ELR (cell line): Measurements from ENCODE around the gene CBR1.
"Not testable (repeated sequence)": the region's sequence is repeated elsewhere in the genome, so short reads cannot be mapped to it uniquely, and the experiment has no call there.

ENCODE experiments used
- DNase-seq: peaks from one replicate; pipeline ENCODE4 v3.0.0-alpha.2; 2015; ENCODE audit warnings: low read depth

Gene CBR1

DNA sequence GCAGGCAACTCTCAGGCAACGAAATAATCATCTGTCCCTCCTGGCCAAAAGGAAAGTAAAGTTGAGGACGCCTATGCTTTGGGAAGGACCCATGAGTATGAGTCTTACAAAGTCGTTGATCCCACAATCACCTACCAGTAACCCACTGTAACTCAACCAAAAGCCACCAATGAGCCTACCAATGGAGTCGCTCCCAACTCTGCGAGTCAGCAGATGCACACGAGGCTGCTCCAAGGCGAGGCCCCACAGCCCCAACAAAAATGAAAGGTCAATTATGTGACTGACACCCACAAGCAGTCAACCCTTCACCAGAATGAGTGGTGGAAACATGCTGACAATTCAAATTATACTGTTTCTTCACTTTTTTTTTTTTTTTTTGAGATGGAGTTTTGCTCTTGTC lies 21.5 kb upstream of the CBR1 start:
- DNase-seq = no peak

DNA sequence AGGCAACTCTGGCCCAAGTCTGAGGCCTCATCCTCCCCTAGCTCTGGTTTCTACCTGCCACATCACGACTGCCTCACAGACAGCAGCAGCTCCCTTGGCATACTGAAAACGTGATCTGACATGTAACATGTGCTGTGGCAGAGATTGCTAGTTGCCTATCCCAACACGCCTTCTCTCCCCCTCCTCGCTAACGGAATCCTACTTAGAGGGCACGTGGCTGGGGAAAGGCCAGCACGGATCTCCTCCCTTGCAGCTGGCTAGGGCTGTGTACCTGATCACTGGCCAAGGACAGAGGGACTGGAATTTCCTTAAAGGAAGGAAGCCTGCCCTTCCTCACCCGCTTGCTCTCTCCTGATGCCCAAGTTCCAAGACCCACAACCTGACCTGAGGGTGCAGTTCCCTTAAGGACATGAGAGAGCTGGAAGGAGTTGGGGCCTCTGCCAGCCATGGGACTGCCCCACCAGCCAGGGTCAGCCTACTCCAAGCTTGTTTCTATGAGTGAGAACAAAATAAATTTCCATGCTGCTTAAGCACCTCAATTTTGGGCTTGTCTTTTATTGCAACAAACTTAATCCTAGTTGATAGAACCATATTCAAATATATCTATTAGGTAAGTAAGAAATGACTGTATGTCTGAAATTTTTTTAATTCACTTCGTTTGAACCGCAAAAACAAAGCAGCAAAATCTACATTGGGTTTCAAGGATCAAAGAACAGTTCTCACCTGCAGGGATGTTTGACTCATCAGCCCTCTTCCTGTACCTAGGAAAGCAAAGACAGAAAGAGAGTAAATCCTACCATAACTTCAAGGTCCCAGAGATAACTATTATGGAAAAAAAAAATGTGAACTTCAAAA lies 16.7 kb upstream of the CBR1 start:
- no peak for DNase-seq

DNA sequence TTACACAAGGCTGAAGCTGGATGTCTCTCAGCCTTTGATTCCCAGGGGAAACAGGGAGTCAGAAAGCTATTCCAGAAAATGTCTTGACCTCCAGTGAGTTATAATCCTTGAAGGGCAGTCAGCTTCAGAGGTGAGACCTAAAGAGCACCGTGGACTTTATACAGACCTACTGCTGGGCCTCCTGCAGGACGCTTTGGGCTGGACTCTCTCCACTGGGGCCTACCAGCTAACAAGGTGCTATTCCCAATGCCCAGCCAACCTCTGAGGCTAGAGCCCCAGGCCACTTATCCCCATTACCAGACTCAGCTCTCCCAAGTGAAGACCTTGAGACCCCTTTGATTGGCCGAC lies 16.1 kb upstream of the CBR1 start:
- no peak for DNase-seq

DNA sequence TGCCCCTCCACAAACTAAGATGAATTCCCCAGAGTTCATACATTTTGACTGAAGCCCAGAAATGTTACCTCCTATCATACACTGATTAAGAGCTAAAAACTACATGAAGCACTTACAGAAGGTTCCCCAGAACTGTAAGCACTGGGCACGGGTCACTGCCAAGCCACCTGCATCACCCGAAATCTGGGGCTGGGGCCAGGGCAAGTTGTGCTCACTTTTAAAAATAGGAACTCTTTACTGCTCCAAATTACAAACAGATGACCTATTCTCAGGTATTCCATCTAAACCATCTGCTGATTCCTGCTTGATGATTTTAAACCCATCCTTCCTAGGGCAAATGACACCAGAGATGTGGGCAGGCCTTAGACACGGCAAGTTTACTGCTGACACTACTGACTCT lies 14.3 kb upstream of the CBR1 start:
- no peak for DNase-seq

DNA sequence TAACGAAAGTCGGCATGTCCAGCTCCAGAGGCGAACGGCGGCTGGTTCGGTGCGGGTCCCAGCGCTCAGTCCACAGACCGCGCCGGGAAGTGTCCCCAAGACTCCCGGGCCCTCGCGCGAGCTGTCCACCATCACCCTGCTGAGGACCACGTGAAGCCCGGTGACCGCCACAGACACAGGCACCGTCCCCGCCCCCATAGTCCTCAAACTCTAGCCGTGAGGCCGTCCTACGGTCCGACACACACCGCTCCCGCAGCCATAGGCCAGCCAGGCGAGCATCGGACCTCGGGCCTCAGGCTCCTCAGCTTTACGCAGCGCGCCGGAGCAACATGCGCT lies 10.0 kb upstream of the CBR1 start:
- DNase-seq = peak; percentile 53

DNA sequence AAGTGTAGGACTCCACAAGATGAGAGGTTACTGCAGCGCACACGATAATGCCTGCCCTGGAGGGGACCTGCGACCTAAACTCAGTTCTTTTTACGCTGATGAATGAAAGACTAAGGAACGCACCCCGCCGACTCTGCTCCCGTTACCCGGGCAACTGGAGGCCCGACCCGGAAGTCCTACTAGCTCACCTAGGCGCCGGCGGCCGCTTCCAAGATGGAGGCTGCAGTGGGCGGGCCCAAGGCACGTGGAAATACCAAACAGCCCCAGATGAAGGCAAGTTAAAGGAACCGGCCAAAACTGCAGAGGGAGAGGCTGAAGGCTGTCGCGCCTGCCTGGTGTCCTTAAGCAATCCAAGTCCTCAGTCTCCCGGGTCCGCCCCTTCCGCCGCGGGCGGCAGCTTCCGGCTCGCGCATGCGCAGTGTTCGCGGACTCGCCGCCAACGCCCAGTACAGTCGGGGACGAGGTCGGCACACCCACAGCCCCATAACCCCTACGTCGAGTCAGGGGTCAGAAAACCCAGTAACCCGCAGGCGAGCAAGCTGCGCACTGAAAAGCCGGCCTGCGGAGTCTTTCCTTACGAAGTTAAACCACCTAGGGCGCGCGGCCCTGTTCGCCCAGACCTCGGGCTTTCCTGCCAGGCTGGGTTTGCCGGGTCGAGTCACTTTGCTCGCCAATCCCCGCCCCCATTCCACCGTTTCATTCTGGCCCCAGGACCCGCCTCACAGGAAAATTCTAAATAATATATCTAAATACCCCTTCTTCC lies 9.5 kb upstream of the CBR1 start, which contains the start of gene SETD4:
SETD4 (minus strand) TSS at position 368 of the 763 bp plus-strand sequence. CDS start 1,638 bp downstream, outside the sequence.
- DNase-seq = peak; percentile 94

DNA sequence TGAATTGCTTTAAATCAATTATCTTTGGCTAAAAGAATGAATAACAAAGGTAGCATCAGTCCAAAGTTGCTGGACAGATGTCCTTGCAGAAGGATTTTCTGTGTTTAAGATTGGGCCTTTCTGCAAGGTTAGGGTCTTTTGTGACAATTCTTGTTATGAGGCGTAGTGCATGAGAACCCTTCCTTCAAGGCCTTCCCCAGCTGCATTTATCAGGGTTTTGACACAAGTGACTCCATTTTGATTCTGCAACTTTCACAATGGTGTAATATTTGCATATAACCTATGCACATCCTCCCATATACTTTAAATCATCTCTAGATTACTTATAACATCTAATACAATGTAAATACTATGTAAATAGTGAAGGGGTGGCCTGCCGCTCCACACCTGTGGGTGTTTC lies 8.4 kb upstream of the CBR1 start:
- no peak for DNase-seq

DNA sequence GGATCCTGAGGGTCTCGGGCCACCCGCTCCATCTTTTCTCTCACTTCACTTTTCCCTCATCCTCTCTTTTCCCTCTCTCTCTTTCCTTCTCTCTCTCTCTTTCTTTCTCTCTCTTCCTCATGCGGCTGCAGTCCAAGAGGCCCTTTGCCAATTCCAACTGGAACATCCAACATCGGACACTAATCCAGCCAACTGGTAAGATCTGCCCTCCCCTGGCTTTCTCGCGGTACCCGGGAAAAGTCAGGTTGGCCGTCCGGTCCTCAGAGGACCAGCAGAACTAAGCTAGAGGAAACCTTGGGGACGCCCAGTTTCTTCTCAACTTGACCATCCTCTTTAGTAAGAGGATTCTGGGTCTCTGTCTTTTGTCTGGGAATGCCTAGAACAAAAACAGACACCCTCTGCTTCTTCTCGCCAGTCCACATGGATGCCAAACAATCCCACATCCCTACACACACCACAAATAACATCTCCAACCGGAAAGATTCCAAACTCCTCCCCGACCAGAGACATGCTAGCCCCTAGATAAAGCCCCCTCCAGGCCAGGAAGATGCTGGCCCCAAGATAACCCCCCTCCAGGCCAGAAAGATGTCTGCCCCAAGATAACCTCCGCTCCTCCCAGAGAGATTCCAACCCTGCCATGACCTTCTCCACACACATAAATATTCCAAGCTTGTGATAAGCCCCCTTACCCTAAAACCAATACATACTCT lies 6.3 kb upstream of the CBR1 start:
- DNase-seq = no peak

DNA sequence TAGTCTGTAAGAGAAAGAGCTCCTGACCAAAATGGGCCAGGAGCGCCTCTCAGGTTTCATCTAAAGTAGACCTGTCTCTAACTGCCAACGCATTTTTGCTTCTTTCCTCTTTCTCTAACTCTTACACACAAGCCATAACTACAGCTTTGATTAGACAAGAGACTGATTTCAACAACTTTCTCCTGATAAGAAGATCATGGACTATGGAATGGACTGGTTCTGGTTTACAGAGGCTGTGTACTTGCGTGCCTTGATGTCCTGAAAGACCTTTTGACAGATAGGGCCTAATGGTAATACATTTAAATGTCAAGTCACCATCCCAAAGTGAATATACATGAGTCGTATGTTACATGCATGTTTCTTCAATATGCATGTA lies 5.8 kb upstream of the CBR1 start:
- DNase-seq = no peak

DNA sequence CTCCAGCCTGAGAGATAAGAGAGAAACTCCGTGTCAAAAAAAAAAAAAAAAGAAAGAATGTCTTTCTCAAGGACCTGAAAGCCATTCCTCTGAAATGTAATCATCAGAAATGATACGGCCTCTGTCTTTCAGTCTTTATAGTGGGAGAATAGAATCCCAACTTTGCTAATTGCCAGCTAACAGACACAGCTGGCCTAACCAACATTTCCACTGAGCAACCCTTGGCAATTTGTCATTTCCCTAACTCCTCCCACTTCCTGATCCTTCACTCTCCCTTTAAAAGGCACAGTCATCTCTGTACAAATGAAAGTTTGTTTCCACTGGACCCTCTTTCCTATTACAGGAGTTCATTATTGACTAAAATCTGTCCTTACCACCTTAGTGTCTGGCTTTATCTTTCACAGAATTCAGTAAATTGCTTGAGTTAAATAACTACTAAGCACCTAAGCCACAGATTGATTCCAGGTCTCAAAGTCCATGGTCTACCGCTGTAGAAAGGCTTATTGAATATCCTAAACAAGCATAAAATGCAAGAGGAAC lies 4.3 kb upstream of the CBR1 start:
- DNase-seq = peak; percentile 73

DNA sequence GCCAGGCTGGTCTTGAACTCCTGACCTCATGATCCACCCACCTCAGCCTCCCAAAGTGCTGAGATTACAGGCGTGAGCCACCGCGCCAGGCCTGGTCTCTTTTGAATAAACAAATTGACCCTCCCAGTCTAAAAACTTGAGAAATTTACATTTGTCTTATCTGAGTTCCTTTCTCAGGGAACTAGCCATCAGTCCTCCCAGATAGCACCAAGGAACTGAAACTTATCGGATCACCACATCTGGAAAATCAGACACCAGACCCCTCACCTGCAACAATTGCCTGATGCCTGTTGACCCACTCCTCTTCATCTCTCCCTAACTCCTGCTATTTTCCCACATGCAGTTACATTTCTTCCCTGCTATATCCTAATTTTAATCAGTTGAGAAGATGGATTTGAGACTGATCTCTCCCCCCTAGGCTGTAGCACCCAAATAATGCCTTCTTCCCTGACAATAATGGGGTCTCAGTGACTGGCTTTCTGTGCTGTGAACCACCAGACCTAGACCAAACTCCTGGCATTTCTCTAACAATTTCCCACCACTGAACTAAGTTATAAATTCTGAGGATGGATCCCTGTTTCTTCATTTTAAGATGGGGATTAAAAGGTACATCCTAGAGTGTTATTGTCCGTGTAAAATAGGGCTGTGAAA lies 951 bp upstream of the CBR1 start:
- DNase-seq = no peak

DNA sequence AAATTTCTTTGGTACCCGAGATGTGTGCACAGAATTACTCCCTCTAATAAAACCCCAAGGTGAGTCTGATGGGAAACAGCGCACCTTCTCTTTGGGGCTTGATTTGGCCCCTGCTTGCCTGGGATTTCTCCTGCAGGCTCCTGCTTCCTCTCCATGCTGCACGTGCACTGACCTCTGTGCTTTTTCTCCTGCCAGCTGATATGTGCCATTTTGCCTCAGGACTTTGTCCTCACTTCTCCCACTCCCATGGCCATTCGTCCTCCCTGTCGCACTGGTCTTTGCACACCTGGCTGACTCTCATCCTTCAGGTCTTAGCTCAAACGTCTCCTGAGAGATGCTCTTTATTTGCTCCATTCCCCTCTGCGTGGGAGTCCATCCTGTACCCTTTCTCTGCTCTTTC lies 1.2 kb downstream of the CBR1 start:
- no peak for DNase-seq

DNA sequence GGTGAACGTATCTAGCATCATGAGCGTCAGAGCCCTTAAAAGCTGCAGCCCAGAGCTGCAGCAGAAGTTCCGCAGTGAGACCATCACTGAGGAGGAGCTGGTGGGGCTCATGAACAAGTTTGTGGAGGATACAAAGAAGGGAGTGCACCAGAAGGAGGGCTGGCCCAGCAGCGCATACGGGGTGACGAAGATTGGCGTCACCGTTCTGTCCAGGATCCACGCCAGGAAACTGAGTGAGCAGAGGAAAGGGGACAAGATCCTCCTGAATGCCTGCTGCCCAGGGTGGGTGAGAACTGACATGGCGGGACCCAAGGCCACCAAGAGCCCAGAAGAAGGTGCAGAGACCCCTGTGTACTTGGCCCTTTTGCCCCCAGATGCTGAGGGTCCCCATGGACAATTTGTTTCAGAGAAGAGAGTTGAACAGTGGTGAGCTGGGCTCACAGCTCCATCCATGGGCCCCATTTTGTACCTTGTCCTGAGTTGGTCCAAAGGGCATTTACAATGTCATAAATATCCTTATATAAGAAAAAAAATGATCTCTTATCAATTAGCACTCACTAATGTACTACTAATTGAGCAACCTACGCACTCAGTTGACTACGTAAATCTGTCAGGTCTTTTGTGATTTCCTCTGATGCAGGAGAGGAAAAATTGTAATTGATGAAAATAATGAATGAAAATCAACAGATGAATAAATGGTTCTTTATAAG lies 2.8 kb downstream of the CBR1 start:
- no peak for DNase-seq

DNA sequence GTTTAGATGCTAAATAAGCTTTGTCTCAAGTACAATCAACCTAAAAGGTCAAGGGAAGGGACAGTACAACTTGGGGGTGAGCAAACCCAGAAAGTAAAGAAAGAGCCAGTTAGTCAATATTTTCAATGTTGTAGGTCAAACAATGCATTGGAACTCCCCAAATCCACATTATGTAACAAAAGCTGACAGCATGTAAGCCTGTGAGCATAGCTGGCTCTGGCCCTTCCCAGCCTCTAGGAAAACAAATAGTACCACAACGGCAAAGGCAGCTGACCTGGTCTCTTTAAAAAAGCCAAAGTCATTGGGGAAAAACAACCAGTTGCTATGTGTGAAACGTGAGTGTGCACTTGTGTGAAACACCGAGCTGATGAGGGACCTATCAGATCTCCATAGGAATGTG lies 3.4 kb downstream of the CBR1 start:
- DNase-seq = no peak

DNA sequence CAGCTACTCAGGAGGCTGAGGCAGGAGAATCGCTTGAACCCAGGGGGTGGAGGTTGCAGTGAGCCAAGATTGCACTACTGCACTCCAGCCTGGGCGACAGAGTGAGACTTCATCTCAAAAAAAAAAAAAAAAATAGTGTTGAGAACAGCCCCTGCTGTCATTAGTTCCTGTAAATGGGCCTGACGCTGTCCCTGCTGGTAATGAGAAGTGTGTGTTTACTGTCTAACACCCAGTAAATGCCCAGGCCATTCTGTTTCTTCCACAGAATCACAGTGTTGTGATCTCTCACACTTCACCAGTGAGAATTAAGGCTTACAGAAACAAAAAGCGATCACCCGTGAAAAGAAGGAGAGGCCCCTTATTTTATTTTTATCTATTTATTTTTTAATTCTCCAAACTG lies 4.1 kb downstream of the CBR1 start:
- DNase-seq = not testable (repeated sequence)

DNA sequence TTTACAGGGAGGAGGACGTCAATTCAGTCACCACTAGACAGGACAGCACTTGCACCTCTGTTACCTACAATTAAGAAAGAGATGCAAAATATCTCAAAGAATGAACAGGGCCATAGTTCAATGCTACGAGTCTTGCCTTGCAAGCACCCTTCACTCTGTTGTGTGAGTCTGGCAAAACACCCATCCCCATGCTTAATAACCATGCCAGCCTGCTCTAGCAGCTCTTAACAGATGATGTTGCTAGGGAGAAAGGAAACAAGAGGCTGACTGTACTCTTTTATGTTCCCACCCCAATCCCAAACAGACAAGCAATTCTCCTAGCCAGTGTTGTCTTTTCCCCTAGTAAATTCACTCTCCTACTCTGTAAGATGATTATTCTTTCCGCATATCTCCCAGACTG lies 5.3 kb downstream of the CBR1 start:
- DNase-seq = no peak

DNA sequence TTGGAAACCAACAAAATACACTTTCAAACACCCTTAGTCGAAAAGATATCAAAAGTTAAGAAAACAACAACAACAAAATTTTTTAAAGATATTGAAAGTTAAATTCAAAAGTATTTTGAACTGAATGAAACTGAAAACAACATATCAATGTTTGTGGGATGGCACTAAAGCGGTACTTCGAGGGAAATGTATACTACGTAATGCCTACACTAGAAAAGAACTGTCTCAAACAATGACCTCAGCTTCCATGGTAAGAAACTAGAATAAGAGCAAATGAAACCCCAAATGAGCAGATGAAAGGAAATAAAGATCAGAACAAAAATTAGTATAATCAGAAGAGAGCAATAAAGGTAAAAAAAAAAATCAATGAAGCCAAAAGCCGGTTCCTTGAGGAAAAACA lies 6.1 kb downstream of the CBR1 start:
- DNase-seq = no peak

DNA sequence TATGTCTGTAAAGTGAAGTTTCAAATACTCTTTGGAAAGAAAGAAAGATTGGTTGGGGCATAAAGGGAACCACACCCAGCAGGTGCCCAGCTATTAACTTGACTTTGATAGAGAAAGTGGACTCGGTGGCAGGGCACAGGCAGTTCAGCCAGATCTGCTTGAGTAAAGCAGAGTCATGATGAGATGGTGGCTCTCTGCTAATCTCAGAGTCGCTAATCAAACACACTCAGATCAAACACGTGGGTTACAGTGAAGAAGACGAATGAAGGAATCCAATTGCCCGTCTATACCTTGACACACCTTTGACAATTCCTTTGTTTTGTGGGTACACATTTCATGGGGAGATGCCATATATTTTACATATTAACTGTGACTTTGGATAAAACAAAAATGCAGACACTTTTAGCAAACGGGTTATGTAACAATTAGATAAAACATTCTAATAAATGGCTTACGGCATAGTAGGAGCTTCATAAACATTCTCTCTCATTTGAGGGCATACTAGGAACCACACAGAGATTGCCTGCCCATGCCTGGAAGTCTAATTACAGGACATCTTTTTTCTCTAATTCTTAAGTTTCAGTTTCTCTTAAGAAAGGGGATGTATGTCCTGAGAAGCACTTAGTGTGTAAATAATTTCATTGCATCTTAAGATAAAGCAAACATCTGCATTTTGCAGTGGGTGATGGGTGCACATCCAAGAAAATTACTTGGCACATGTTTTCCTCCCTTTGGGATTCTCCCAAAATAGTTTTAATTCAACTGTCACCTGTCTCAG lies 7.2 kb downstream of the CBR1 start:
- no peak for DNase-seq

DNA sequence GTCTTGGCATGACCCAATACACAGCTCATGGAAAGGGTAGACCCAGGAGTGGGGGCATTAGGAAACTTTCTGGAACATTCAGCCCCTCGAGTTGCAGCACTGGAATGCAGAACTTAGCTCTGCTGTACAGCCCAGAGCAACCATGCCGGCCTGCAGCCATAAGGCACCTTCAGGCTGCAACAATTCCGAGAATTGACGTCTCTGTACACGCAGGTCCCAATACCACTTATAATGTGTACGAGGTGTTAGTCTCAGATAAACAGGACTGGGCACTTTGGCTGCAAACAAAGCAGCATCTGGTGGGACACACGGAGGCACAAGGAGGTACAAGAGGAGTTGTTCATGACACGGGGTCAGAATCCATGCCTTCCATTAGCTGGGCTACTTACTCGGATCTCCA lies 7.9 kb downstream of the CBR1 start:
- no peak for DNase-seq

DNA sequence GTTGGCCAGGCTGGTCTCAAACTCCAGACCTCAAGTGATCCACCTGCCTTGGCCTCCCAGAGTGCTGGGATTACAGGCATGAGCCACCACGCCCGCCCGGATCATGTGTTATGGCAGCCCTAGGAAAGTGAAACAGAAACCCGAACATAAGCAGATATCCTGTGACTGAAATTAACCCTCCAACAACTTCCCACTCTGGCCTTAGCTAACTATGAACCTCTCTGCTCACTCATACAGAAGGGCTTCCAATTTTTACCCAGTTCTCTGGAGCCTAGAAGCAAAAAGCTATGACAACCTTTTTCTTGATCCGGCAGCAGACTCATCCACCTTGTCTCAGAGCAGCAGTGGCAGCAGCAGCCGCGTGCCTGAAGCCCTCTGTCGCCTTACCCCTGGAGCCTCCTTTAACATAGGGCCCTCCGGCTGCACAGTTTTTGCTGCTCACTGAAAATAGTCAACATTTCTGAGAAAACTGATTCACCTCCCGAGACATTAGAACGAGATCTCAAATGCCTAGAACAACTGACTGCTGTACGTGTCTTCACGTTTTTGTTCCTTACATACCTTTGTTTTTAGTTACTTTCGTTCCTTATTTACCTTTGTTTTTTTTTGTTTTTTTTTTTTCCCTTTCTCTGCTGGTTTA lies 9.3 kb downstream of the CBR1 start:
- no peak for DNase-seq
